COR-L47 (cell line): ENCODE results near the gene IL4I1.
"Not testable (repeated sequence)": the region's sequence is repeated elsewhere in the genome, so short reads cannot be mapped to it uniquely, and the experiment has no call there.

Experiments used
- DNase-seq: peaks from one replicate; lab custom pipeline; 2025; lab: John Stamatoyannopoulos, UW

Gene IL4I1

GRCh38 chr19:49896863-49897621 lies at the start of gene IL4I1:
TSS of gene IL4I1 (minus strand) at chr19:49896887. CDS start at chr19:49896160, 727 bp downstream.
- DNase-seq, result no peak

GRCh38 chr19:49946415-49946814 lies 49.7 kb upstream of the IL4I1 start:
- DNase-seq, result no peak

- DNase-seq, result not testable (repeated sequence)
These were observed 47.9 kb upstream of the IL4I1 start for GRCh38 chr19:49944567-49944966.

- no peak for DNase-seq
These were observed 43.8 kb upstream of the IL4I1 start for GRCh38 chr19:49940482-49940791.

- no peak for DNase-seq
These were observed 43.2 kb upstream of the IL4I1 start for GRCh38 chr19:49939721-49940481.

- DNase-seq, result no peak
These were observed 42.0 kb upstream of the IL4I1 start for GRCh38 chr19:49938662-49939061.

GRCh38 chr19:49937750-49938381 lies 41.2 kb upstream of the IL4I1 start:
- DNase-seq, result peak; percentile 53

- no peak for DNase-seq
These were observed 39.9 kb upstream of the IL4I1 start for GRCh38 chr19:49936549-49936948.

GRCh38 chr19:49933643-49934042 lies 37.0 kb upstream of the IL4I1 start:
- no peak for DNase-seq

- DNase-seq, result no peak
These were observed 36.0 kb upstream of the IL4I1 start for GRCh38 chr19:49932731-49933131.

GRCh38 chr19:49932041-49932451 lies 35.4 kb upstream of the IL4I1 start:
- DNase-seq, result no peak

GRCh38 chr19:49931293-49932040 lies 34.8 kb upstream of the IL4I1 start:
- no peak for DNase-seq

GRCh38 chr19:49930483-49931011 lies 33.9 kb upstream of the IL4I1 start:
- no peak for DNase-seq

- DNase-seq, result peak; percentile 95
These were observed 33.2 kb upstream of the IL4I1 start for GRCh38 chr19:49929611-49930482.

- DNase-seq, result peak; percentile 91
These were observed 32.5 kb upstream of the IL4I1 start, which contains the start of the genes ATF5 and NUP62 for GRCh38 chr19:49929121-49929610. TSS of gene ATF5 (plus strand) at chr19:49929205. CDS start at chr19:49930851, 1,646 bp downstream. TSS of gene NUP62 (minus strand) at chr19:49929504. CDS start at chr19:49909807, 19,697 bp downstream.

- no peak for DNase-seq
These were observed 31.0 kb upstream of the IL4I1 start for GRCh38 chr19:49927526-49928264.

GRCh38 chr19:49926515-49926914 lies 29.8 kb upstream of the IL4I1 start:
- DNase-seq, result no peak

- DNase-seq, result no peak
These were observed 28.8 kb upstream of the IL4I1 start for GRCh38 chr19:49925486-49925885.

GRCh38 chr19:49924881-49925210 lies 28.2 kb upstream of the IL4I1 start:
- DNase-seq, result not testable (repeated sequence)
